Measurements from ENCODE around the gene CUX1.

CUX1 gene

GRCh38 chr7:101940151-101940550, 122.7 kb downstream of the CUX1 start:
- in situ Hi-C loops (cut with MboI; ENCODE audit: low pct_unique_long_range_greater_than_20kb, low sequenced_read_pairs): no loop called here
- no peak for DNase-seq

- in situ Hi-C loops (cut with MboI; ENCODE audit: low pct_unique_long_range_greater_than_20kb, low sequenced_read_pairs): no loop called here
- DNase-seq: no peak
These were observed 123.4 kb downstream of the CUX1 start for GRCh38 chr7:101940830-101941229.

- in situ Hi-C loops (cut with MboI; ENCODE audit: low pct_unique_long_range_greater_than_20kb, low sequenced_read_pairs): no loop called here
- DNase-seq: no peak
These were observed 124.3 kb downstream of the CUX1 start for GRCh38 chr7:101941481-101942383.

- no peak for DNase-seq
- in situ Hi-C loops (cut with MboI; ENCODE audit: low pct_unique_long_range_greater_than_20kb, low sequenced_read_pairs): no loop called here
These were observed 125.3 kb downstream of the CUX1 start for GRCh38 chr7:101942603-101943210.

GRCh38 chr7:101943306-101943705, 125.9 kb downstream of the CUX1 start:
- in situ Hi-C loops (cut with MboI; ENCODE audit: low pct_unique_long_range_greater_than_20kb, low sequenced_read_pairs): no loop called here
- no peak for DNase-seq

- in situ Hi-C loops (cut with MboI; ENCODE audit: low pct_unique_long_range_greater_than_20kb, low sequenced_read_pairs): no loop called here
- DNase-seq: no peak
These were observed 126.6 kb downstream of the CUX1 start for GRCh38 chr7:101943889-101944600.

GRCh38 chr7:101944611-101945010, 127.2 kb downstream of the CUX1 start:
- in situ Hi-C loops (cut with MboI; ENCODE audit: low pct_unique_long_range_greater_than_20kb, low sequenced_read_pairs): no loop called here

GRCh38 chr7:101945034-101945758, 127.8 kb downstream of the CUX1 start:
- in situ Hi-C loops (cut with MboI; ENCODE audit: low pct_unique_long_range_greater_than_20kb, low sequenced_read_pairs): no loop called here
- DNase-seq: no peak

More at GRCh38 chr7:101944611-101945010, 127.2 kb downstream of the CUX1 start:
- DNase-seq: no peak

GRCh38 chr7:101947899-101948298, 130.5 kb downstream of the CUX1 start:
- DNase-seq: no peak
- in situ Hi-C loops (cut with MboI; ENCODE audit: low pct_unique_long_range_greater_than_20kb, low sequenced_read_pairs): no loop called here

GRCh38 chr7:101948650-101949049, 131.2 kb downstream of the CUX1 start:
- in situ Hi-C loops (cut with MboI; ENCODE audit: low pct_unique_long_range_greater_than_20kb, low sequenced_read_pairs): no loop called here
- no peak for DNase-seq

GRCh38 chr7:101950450-101951119, 133.2 kb downstream of the CUX1 start:
- in situ Hi-C loops (cut with MboI; ENCODE audit: low pct_unique_long_range_greater_than_20kb, low sequenced_read_pairs): no loop called here
- peak; percentile 35 for DNase-seq

GRCh38 chr7:101951757-101952156, 134.3 kb downstream of the CUX1 start:
- in situ Hi-C loops (cut with MboI; ENCODE audit: low pct_unique_long_range_greater_than_20kb, low sequenced_read_pairs): no loop called here
- DNase-seq: no peak

- DNase-seq: peak; percentile 69
- in situ Hi-C loops (cut with MboI; ENCODE audit: low pct_unique_long_range_greater_than_20kb, low sequenced_read_pairs): no loop called here
These were observed 135.2 kb downstream of the CUX1 start for GRCh38 chr7:101952355-101953247.

- DNase-seq: no peak
- in situ Hi-C loops (cut with MboI; ENCODE audit: low pct_unique_long_range_greater_than_20kb, low sequenced_read_pairs): no loop called here
These were observed 135.9 kb downstream of the CUX1 start for GRCh38 chr7:101953248-101953819.

GRCh38 chr7:101954499-101954898, 137.1 kb downstream of the CUX1 start:
- no peak for DNase-seq
- in situ Hi-C loops (cut with MboI; ENCODE audit: low pct_unique_long_range_greater_than_20kb, low sequenced_read_pairs): no loop called here

GRCh38 chr7:101956130-101956529, 138.7 kb downstream of the CUX1 start:
- DNase-seq: no peak
- in situ Hi-C loops (cut with MboI; ENCODE audit: low pct_unique_long_range_greater_than_20kb, low sequenced_read_pairs): no loop called here

- no peak for DNase-seq
- in situ Hi-C loops (cut with MboI; ENCODE audit: low pct_unique_long_range_greater_than_20kb, low sequenced_read_pairs): no loop called here
These were observed 140.5 kb downstream of the CUX1 start for GRCh38 chr7:101957744-101958525.
